ENCODE measurements around the gene STX7. TPM values are rescaled to one million over a fixed set of nuclear protein-coding genes. Genes with fewer than 3 reads are reported as not detected.
A peak's percentile ranks its signal among the peaks of the same experiment; 100 is the strongest.

Gene STX7
- total and polyA plus RNA-seq, 4 donors = 24.1 to 80.7 (median 43.8) TPM

DNA sequence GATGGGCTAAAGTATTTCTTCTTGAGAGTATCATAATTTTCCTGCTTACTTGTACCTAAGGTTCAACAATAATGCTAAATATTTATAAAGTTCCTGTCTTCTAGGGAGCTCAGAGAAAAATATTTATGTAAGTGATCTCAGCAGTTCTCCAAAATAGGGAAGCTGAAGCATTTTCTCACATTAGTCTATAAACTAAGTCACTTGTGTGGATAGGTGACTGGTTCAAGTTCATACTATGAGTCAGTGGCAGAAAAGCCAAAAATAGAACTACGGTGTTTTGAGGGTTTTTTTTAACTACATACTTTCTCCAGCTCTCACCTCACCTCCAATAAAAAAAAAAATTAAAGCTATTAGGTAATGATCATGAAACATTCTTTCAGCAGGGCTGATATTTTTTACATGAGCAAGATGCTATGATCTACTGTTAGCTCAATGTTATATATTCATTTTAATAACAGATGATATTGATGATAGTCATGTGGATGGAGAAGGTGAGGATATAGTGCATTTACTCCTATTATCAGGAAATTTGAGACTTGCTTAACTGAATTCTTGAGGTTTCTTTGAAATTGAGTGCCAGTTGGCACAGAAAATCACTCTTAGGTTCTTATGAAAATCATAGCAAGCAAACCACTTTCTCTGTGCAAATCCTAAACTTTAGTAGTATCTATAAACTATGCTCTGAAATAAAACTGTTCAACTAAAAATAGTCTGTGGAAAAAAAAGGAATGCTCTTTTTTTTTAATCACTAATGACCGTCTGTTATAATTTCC, 107.6 kb downstream of the STX7 start:
- 11 to 19% methylated on average over 2 of the region's 2 CpGs for WGBS, 2 donors
- ATAC-seq (ENCODE audit: low FRiP score) (no peak), DNase-seq (no peak)
- no peaks in the 10 kb centered on the region for H3K9me3 ChIP-seq (ENCODE audit: control insufficient read depth, low read length)
- H3K27ac ChIP-seq (ENCODE audit: low read depth in 1 of 2, low read length in 2 of 2) = no peak overlapping the region
- no peaks in the 10 kb centered on the region for H3K36me3 ChIP-seq (ENCODE audit: control insufficient read depth in 1 of 2, insufficient read depth in 2 of 2, low read length in 1 of 2)
- no peaks in the 10 kb centered on the region for H3K27me3 ChIP-seq (ENCODE audit: control insufficient read depth in 1 of 2, insufficient read depth in 2 of 2, low read length in 1 of 2)
- intact Hi-C loops (cut with DNase I) = no loop called here
- no peaks in the 10 kb centered on the region for H3K4me1 ChIP-seq (ENCODE audit: control insufficient read depth in 1 of 2, insufficient read depth in 2 of 2, low read length in 2 of 2)
- H3K4me3 ChIP-seq (ENCODE audit: low read length in 2 of 2) = no peak overlapping the region

DNA sequence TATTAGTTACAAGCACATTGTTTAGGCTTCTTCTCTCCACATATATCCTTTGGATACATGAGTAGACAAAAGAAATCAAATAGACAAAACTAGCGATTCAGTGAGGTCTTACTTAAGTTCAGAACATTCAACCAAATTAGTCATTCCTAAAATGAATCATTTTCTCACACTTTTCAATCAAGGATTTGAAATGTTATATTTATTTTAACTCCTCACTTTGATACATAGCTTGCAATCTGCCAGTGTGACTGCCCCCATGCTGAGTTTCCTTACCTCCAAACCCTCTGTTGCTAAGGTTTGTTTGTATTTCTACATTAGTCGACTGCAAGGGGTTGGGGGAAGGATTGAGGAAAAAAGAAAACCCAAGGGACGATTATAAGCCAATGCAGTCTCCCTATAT, 108.2 kb downstream of the STX7 start:
- intact Hi-C loops (cut with DNase I) = no loop called here
- DNase-seq (no peak), ATAC-seq (ENCODE audit: low FRiP score) (no peak)
- WGBS, 2 donors = 28 to 34% methylated on average over 3 of the region's 3 CpGs
- Histone ChIP-seq H3K4me3 (ENCODE audit: low read length in 2 of 2) (no peak overlapping the region), H3K4me1 (ENCODE audit: control insufficient read depth in 1 of 2, insufficient read depth in 2 of 2, low read length in 2 of 2) (no peaks in the 10 kb centered on the region), H3K27ac (ENCODE audit: low read depth in 1 of 2, low read length in 2 of 2) (no peak overlapping the region), H3K36me3 (ENCODE audit: control insufficient read depth in 1 of 2, insufficient read depth in 2 of 2, low read length in 1 of 2) (no peaks in the 10 kb centered on the region), H3K9me3 (ENCODE audit: control insufficient read depth, low read length) (no peaks in the 10 kb centered on the region), H3K27me3 (ENCODE audit: control insufficient read depth in 1 of 2, insufficient read depth in 2 of 2, low read length in 1 of 2) (no peaks in the 10 kb centered on the region)

DNA sequence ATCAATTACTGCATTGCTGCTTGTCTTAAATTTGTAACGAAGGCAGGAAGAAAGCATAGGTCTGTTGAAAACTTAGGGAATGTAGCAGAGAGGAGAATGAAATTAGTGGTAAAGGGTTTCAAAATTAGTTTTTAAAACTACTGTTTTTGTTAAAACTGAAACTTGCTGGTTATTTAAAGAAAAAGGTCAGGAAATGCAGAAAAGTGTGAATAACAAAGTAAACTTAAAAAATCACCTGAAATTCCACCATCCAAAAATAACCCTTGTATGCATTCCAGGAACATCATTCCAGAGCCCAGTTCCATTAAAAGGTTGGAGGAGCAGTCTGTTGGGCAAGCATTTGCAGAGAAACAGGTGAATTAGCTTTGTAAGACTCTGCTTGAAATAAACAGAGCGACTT, 108.6 kb downstream of the STX7 start:
- WGBS, 2 donors = 75 to 80% methylated on average over 2 of the region's 2 CpGs
- intact Hi-C loops (cut with DNase I) = no loop called here
- Histone ChIP-seq H3K4me3 (ENCODE audit: low read length in 2 of 2) (no peak overlapping the region), H3K4me1 (ENCODE audit: control insufficient read depth in 1 of 2, insufficient read depth in 2 of 2, low read length in 2 of 2) (no peaks in the 10 kb centered on the region), H3K36me3 (ENCODE audit: control insufficient read depth in 1 of 2, insufficient read depth in 2 of 2, low read length in 1 of 2) (no peaks in the 10 kb centered on the region), H3K9me3 (ENCODE audit: control insufficient read depth, low read length) (no peaks in the 10 kb centered on the region), H3K27me3 (ENCODE audit: control insufficient read depth in 1 of 2, insufficient read depth in 2 of 2, low read length in 1 of 2) (no peaks in the 10 kb centered on the region), H3K27ac (ENCODE audit: low read depth in 1 of 2, low read length in 2 of 2) (no peak overlapping the region)
- no peak for ATAC-seq (ENCODE audit: low FRiP score)
- DNase-seq = no peak

- peak overlapping the region; percentile 21 to 60 for H3K4me3 ChIP-seq (ENCODE audit: low read length in 2 of 2)
- no peak for ATAC-seq (ENCODE audit: low FRiP score)
- H3K4me1 ChIP-seq (ENCODE audit: control insufficient read depth in 1 of 2, insufficient read depth in 2 of 2, low read length in 2 of 2) = no peaks in the 10 kb centered on the region
- H3K27ac ChIP-seq (ENCODE audit: low read depth in 1 of 2, low read length in 2 of 2) = no peak overlapping the region
- no peak for DNase-seq
- intact Hi-C loops (cut with DNase I) = no loop called here
- H3K36me3 ChIP-seq (ENCODE audit: control insufficient read depth in 1 of 2, insufficient read depth in 2 of 2, low read length in 1 of 2) = no peaks in the 10 kb centered on the region
- 9 to 10% methylated on average over 32 to 35 of the region's 35 CpGs for WGBS, 2 donors
- H3K9me3 ChIP-seq (ENCODE audit: control insufficient read depth, low read length) = peaks cover 1% of the 10 kb centered on the region
- H3K27me3 ChIP-seq (ENCODE audit: control insufficient read depth in 1 of 2, insufficient read depth in 2 of 2, low read length in 1 of 2) = no peaks in the 10 kb centered on the region
Observed at GRCh38 chr6:132401618-132402285, 111.2 kb downstream of the STX7 start.

DNA sequence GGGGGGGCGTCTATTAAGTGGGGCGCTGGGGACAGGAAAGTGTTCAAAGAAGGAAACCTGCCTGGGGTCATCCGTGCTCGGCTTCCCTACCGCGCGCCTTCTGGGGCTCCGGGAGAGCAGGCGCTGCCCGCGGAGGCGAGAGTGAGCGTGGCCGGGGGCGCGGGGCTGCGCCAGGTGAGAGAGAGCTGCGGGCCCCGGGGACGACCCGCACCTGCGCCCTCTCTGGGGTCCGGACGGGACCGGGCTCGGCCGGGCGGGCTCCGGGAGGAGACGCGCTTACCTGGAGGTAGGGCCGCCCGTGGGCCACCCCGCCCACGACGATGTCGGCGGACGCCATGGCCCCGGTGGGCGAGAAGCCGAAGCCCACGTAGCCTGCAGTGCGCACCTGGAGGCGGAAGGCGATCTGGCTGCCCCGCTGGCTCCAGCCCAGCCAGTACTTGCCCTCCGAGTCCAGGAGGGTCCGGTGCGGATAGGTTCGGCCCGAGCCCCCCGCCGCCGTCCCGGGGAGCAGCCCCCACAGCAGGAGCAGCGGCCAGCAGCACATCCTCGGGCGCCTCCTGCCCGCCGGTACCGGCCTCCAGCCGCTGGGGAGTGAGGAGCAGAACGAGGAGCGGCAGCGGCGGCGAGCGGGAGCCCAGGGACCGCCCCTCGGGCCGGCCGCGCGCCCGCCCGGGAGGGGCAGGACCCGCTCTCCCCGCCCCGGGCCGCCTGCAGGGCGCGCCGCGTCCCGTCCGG, 111.9 kb downstream of the STX7 start, which contains the start of gene MOXD1:
MOXD1 (minus strand) TSS at position 593 of the 735 bp plus-strand sequence; CDS start at position 544, 49 bp downstream.
- ATAC-seq (ENCODE audit: low FRiP score) (peak; percentile 73), DNase-seq (peak; percentile 53 to 82)
- H3K4me1 ChIP-seq (ENCODE audit: control insufficient read depth in 1 of 2, insufficient read depth in 2 of 2, low read length in 2 of 2) = no peaks in the 10 kb centered on the region
- no peaks in the 10 kb centered on the region for H3K36me3 ChIP-seq (ENCODE audit: control insufficient read depth in 1 of 2, insufficient read depth in 2 of 2, low read length in 1 of 2)
- no peaks in the 10 kb centered on the region for H3K27me3 ChIP-seq (ENCODE audit: control insufficient read depth in 1 of 2, insufficient read depth in 2 of 2, low read length in 1 of 2)
- intact Hi-C loops (cut with DNase I) = no loop called here
- peaks cover 1% of the 10 kb centered on the region for H3K9me3 ChIP-seq (ENCODE audit: control insufficient read depth, low read length)
- WGBS, 2 donors = 1 to 2% methylated on average over 58 to 87 of the region's 87 CpGs
- peak within 1 kb of the TSS; percentile 21 to 60 for H3K4me3 ChIP-seq (ENCODE audit: low read length in 2 of 2)
- no peak within 1 kb of the TSS for H3K27ac ChIP-seq (ENCODE audit: low read depth in 1 of 2, low read length in 2 of 2)

- Histone ChIP-seq H3K4me3 (ENCODE audit: low read length in 2 of 2) (peak overlapping the region in 1 of 2 donors; percentile 21), H3K36me3 (ENCODE audit: control insufficient read depth in 1 of 2, insufficient read depth in 2 of 2, low read length in 1 of 2) (no peaks in the 10 kb centered on the region), H3K27ac (ENCODE audit: low read depth in 1 of 2, low read length in 2 of 2) (no peak overlapping the region), H3K27me3 (ENCODE audit: control insufficient read depth in 1 of 2, insufficient read depth in 2 of 2, low read length in 1 of 2) (no peaks in the 10 kb centered on the region), H3K4me1 (ENCODE audit: control insufficient read depth in 1 of 2, insufficient read depth in 2 of 2, low read length in 2 of 2) (no peaks in the 10 kb centered on the region), H3K9me3 (ENCODE audit: control insufficient read depth, low read length) (peaks cover 1% of the 10 kb centered on the region)
- 27 to 29% methylated on average over 11 of the region's 11 CpGs for WGBS, 2 donors
- DNase-seq (no peak), ATAC-seq (ENCODE audit: low FRiP score) (no peak)
- intact Hi-C loops (cut with DNase I) = no loop called here
Observed at GRCh38 chr6:132400555-132400882, 112.4 kb downstream of the STX7 start.

GRCh38 chr6:132399376-132400074, 113.4 kb downstream of the STX7 start:
- Histone ChIP-seq H3K9me3 (ENCODE audit: control insufficient read depth, low read length) (peaks cover 1% of the 10 kb centered on the region), H3K4me3 (ENCODE audit: low read length in 2 of 2) (no peak overlapping the region), H3K27me3 (ENCODE audit: control insufficient read depth in 1 of 2, insufficient read depth in 2 of 2, low read length in 1 of 2) (no peaks in the 10 kb centered on the region), H3K27ac (ENCODE audit: low read depth in 1 of 2, low read length in 2 of 2) (no peak overlapping the region), H3K36me3 (ENCODE audit: control insufficient read depth in 1 of 2, insufficient read depth in 2 of 2, low read length in 1 of 2) (no peaks in the 10 kb centered on the region), H3K4me1 (ENCODE audit: control insufficient read depth in 1 of 2, insufficient read depth in 2 of 2, low read length in 2 of 2) (no peaks in the 10 kb centered on the region)
- DNase-seq (no peak), ATAC-seq (ENCODE audit: low FRiP score) (no peak)
- WGBS, 2 donors = 84 to 88% methylated on average over 4 of the region's 4 CpGs
- intact Hi-C loops (cut with DNase I) = no loop called here

Data from aorta (tissue), 5 donors.